Stomach smooth muscle (tissue), 2 donors: ENCODE results near the gene XIRP2.

ENCODE experiments used
- H3K27ac ChIP-seq: one replicate; pipeline ENCODE4 v1.7.0; 2013; ENCODE audit warnings: mild to moderate bottlenecking, low read length, inconsistent platforms
- H3K27me3 ChIP-seq, 2 donors: one replicate each; pipeline ENCODE4 v1.7.0; 2013; ENCODE audit warnings: low read length in 2 of 2; ENCODE audit not compliant: insufficient read depth in 2 of 2, control insufficient read depth in 1 of 2
- H3K36me3 ChIP-seq, 2 donors: one replicate each; pipeline ENCODE4 v1.7.0; 2013; ENCODE audit warnings: low read length in 2 of 2; ENCODE audit not compliant: control insufficient read depth in 2 of 2, insufficient read depth in 2 of 2
- H3K4me1 ChIP-seq: one replicate; pipeline ENCODE4 v1.7.0; 2013; ENCODE audit warnings: low read length; ENCODE audit not compliant: control insufficient read depth, insufficient read depth
- H3K4me3 ChIP-seq, 2 donors: one replicate each; pipeline ENCODE4 v1.7.0; 2013; ENCODE audit warnings: low read length in 2 of 2
- H3K9ac ChIP-seq, 2 donors: one replicate each; pipeline ENCODE4 v1.7.0; 2013; ENCODE audit warnings: low read length in 2 of 2, mild to moderate bottlenecking in 1 of 2
- H3K9me3 ChIP-seq, 2 donors: one replicate each; pipeline ENCODE4 v1.7.0; 2013; ENCODE audit warnings: low read length in 2 of 2; ENCODE audit not compliant: control insufficient read depth in 2 of 2
- donor health status: healthy.
- donor health status: Pancreatic carcinoma.

The XIRP2 gene

DNA sequence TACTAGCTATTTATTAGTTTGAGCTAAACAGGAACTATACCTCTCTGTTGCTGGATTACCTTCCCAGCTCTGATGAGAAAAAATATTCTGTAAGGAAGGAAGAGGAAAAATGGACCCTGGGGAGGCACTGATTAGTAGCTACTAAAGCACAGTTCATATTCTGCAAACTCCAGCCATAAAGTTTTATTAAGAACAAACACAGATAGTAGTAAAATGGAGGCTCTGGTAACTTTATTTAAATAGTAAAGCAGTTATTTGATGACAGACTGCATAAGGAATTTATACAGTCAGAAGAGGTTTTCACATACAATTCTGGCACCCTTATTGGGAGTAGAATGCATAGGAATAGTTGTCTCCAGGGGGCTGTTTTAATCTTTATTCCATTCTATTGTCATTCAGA, 84.1 kb downstream of the XIRP2 start:
- Histone ChIP-seq H3K4me1 (no peaks in the 10 kb centered on the region), H3K27ac (no peak overlapping the region), H3K4me3 (no peak overlapping the region), H3K27me3 (no peaks in the 10 kb centered on the region), H3K9ac (no peak overlapping the region), H3K9me3 (no peaks in the 10 kb centered on the region), H3K36me3 (no peaks in the 10 kb centered on the region)

DNA sequence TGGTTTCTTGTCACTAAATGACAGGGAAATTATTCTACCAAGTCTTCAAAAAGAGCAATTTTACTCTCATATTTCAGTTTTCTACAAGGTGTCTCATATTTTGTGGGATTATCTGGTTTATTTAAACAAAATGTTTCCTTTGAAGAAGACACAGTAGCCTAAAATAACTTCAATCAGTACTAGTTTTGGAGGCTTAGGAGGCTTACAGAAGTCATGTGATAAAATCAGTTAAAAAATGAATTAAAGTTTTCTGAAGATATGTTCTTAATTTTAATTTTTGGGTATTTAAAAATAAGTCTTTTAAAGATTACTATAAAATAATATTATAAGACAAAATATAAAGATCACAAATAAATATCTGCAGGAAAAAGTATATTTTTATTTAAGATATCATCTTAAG, 95.9 kb downstream of the XIRP2 start:
- H3K4me1 ChIP-seq = no peaks in the 10 kb centered on the region
- no peak overlapping the region for H3K9ac ChIP-seq
- no peaks in the 10 kb centered on the region for H3K9me3 ChIP-seq
- H3K4me3 ChIP-seq = no peak overlapping the region
- no peaks in the 10 kb centered on the region for H3K36me3 ChIP-seq
- H3K27me3 ChIP-seq = no peaks in the 10 kb centered on the region
- no peak overlapping the region for H3K27ac ChIP-seq

DNA sequence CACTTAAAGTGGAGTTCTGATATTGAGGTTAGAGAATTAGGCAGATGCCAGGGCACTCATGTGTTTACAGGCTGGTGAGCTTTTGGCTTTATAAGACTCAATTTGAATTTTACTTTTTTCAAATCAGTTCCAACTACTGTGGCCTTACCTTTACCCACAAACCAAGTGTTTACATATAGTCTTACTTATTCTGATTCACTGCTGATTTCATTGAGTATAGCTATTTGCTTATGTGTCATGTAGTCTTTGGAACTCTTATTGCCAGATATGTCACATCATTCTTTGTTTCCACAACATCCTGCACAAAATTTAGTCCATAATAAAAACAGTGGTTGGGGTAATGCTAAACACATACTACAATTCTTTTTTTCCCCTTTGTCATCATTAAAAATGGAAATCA, 96.5 kb downstream of the XIRP2 start:
- Histone ChIP-seq H3K9me3 (no peaks in the 10 kb centered on the region), H3K4me1 (no peaks in the 10 kb centered on the region), H3K27me3 (no peaks in the 10 kb centered on the region), H3K36me3 (no peaks in the 10 kb centered on the region), H3K27ac (no peak overlapping the region), H3K4me3 (no peak overlapping the region), H3K9ac (no peak overlapping the region)

DNA sequence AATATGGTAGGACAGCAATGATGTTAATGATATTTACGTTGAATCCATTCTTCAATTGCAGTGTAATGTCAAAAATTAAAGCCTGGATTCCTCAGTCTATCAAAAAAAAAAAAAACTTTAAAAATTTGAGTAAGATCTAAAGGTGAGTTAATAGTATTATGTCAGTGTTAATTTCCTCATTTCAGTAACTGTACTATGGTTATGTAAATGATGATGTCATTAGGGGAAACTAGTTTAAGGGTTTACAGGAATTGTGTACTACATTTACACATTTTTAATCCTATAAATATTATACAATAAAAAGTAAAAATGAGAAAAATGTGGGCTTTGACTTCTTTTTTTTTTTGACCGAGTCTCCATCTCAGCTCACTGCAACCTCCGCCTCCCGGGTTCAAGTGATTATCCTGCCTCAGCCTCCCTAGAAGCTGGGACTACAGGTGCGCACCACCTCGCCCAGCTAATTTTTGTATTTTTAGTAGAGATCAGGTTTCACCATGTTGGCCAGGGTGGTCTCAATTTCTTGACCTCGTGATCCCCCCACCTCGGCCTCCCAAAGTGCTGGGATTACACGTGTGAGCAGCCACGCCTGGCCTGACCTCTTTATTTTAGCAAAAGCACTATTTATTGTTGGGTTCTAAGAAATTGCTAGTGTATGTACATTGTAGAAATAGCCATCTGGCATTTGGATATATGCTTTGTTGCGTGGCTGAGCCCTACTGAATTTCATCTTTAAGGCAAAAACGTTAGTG, 106.5 kb downstream of the XIRP2 start:
- no peaks in the 10 kb centered on the region for H3K9me3 ChIP-seq
- no peak overlapping the region for H3K27ac ChIP-seq
- H3K4me3 ChIP-seq = no peak overlapping the region
- no peaks in the 10 kb centered on the region for H3K27me3 ChIP-seq
- H3K4me1 ChIP-seq = no peaks in the 10 kb centered on the region
- H3K9ac ChIP-seq = no peak overlapping the region
- no peaks in the 10 kb centered on the region for H3K36me3 ChIP-seq

- Histone ChIP-seq H3K36me3 (no peaks in the 10 kb centered on the region), H3K9ac (no peak overlapping the region), H3K4me3 (no peak overlapping the region), H3K27me3 (no peaks in the 10 kb centered on the region), H3K4me1 (no peaks in the 10 kb centered on the region), H3K27ac (no peak overlapping the region), H3K9me3 (no peaks in the 10 kb centered on the region)
Observed at GRCh38 chr2:166996465-166996864, 108.2 kb downstream of the XIRP2 start.

GRCh38 chr2:167001165-167001564, 112.9 kb downstream of the XIRP2 start:
- Histone ChIP-seq H3K36me3 (no peaks in the 10 kb centered on the region), H3K27me3 (no peaks in the 10 kb centered on the region), H3K9ac (no peak overlapping the region), H3K4me1 (no peaks in the 10 kb centered on the region), H3K27ac (no peak overlapping the region), H3K9me3 (no peaks in the 10 kb centered on the region), H3K4me3 (no peak overlapping the region)

DNA sequence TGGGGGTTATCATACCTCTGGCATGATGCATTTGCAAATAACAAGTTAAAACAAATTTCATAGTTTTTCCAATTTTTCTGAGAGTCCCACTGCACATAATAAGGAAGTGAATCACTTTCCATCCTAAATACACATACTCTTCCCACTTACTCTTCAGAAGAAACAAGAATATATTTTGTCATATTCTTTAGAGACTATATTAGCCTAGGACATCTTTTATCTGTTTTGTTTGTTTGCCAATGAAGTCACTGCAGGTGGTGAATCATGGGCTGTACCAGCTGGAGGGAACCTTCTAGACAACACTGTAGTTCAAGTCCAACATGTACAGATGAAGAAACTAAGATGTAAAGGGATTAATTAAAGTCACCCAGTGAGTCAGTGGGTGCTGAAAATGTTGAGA, 116.8 kb downstream of the XIRP2 start:
- Histone ChIP-seq H3K27me3 (no peaks in the 10 kb centered on the region), H3K36me3 (no peaks in the 10 kb centered on the region), H3K9me3 (no peaks in the 10 kb centered on the region), H3K27ac (no peak overlapping the region), H3K4me1 (no peaks in the 10 kb centered on the region), H3K4me3 (no peak overlapping the region), H3K9ac (no peak overlapping the region)

DNA sequence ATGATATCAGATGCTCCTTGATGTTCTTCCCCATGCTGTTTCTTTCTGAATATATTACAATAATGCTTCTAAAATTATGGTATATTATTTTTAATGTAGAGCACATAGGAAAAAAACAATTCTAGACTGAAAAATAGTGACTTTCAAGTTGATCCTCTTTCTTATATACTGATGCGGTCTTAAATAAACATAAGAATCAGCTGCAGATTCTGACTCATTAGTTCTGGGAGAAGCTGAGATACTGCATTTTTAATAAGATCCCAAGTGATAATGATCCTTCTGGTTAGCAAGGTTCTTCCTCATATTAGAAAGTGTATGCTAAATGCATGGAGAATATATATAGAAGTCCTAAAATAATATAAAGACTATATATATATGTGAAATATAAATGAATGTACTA, 124.9 kb downstream of the XIRP2 start:
- Histone ChIP-seq H3K36me3 (no peaks in the 10 kb centered on the region), H3K27me3 (no peaks in the 10 kb centered on the region), H3K9me3 (no peaks in the 10 kb centered on the region), H3K4me1 (no peaks in the 10 kb centered on the region), H3K4me3 (no peak overlapping the region), H3K27ac (no peak overlapping the region), H3K9ac (no peak overlapping the region)

GRCh38 chr2:167015806-167016205, 127.5 kb downstream of the XIRP2 start:
- H3K4me3 ChIP-seq = no peak overlapping the region
- no peak overlapping the region for H3K9ac ChIP-seq
- H3K36me3 ChIP-seq = no peaks in the 10 kb centered on the region
- no peaks in the 10 kb centered on the region for H3K27me3 ChIP-seq
- no peaks in the 10 kb centered on the region for H3K4me1 ChIP-seq
- no peak overlapping the region for H3K27ac ChIP-seq
- H3K9me3 ChIP-seq = no peaks in the 10 kb centered on the region

DNA sequence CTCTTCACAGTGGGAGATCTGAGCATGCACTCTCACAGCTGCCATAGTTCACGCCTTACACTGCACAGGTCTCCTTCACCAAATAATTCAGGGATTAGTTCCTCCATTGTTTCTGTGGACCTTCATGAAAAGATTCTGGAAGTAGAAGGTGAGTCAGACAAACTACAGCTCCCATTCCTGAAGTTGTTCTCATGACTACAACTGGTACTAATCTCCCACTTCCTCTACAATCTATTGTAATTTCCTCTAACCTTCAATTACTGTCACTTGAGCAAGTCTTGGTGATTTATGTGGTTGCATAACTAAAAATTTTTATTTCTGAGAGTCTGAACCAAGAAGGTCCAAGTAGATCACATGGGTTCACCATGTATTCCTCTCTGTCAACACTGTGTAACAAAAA, 128.7 kb downstream of the XIRP2 start:
- no peak overlapping the region for H3K27ac ChIP-seq
- no peaks in the 10 kb centered on the region for H3K36me3 ChIP-seq
- no peak overlapping the region for H3K9ac ChIP-seq
- no peaks in the 10 kb centered on the region for H3K27me3 ChIP-seq
- no peaks in the 10 kb centered on the region for H3K9me3 ChIP-seq
- H3K4me1 ChIP-seq = no peaks in the 10 kb centered on the region
- H3K4me3 ChIP-seq = no peak overlapping the region

DNA sequence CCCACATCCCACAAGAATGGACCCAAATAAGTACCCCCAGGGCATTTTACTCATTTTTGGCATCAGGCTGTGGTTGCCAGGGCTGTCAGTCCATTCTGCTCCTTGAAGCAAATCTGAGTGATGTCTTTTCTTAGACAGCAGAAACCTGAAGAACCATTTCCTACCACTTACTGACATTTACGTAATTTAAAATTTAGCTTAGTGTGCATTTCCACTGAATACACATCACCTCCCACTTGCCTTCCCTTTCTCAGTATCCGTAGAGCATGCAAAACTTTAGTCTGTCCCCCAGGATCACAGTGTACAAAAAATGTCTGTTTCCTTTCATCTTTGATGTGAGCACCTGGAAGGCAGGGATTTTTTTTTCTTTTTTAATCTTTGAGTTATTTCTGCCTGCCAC, 130.3 kb downstream of the XIRP2 start:
- Histone ChIP-seq H3K9ac (no peak overlapping the region), H3K4me3 (no peak overlapping the region), H3K27me3 (no peaks in the 10 kb centered on the region), H3K36me3 (no peaks in the 10 kb centered on the region), H3K4me1 (no peaks in the 10 kb centered on the region), H3K9me3 (no peaks in the 10 kb centered on the region), H3K27ac (no peak overlapping the region)
